ENCODE results near the gene SLC9C1. TPM values are rescaled to one million over a fixed set of nuclear protein-coding genes. Genes with fewer than 3 reads are reported as not detected.
A peak's percentile ranks its signal among the peaks of the same experiment; 100 is the strongest.

Gene SLC9C1
- polyA plus RNA-seq, 1 donor (not counting 4 experiments of a cell fraction or from before 2014, with no cell fraction given), result not detected

GRCh38 chr3:112298781-112299180 is 4.8 kb upstream of the SLC9C1 start:
- H3K9me1 ChIP-seq (ENCODE audit: control insufficient read depth, extremely low read depth, insufficient read depth, low read length), result no peaks in the 10 kb centered on the region
- H3K27ac ChIP-seq (ENCODE audit: control insufficient read depth, insufficient read depth, low read length), result no peak overlapping the region
- DNase-seq (ENCODE audit: low read depth, low spot score) (no peak), FAIRE-seq (no peak)
- H3K9me3 ChIP-seq (ENCODE audit: control insufficient read depth, low read depth, low read length), result no peaks in the 10 kb centered on the region
- TF ChIP-seq EZH2 (IDR thresholded peaks at IDR 0.05; ENCODE audit: low read length) (no peak), CTCF (optimal IDR thresholded peaks at IDR 0.05 in 1 of 3, IDR thresholded peaks at IDR 0.05 in 1 of 3, conservative IDR thresholded peaks at IDR 0.05 in 1 of 3; ENCODE audit: extremely low read depth in 1 of 3, insufficient read depth in 2 of 3, low read length in 3 of 3) (no peak)
- dilution Hi-C loops (cut with MboI; ENCODE audit: extremely low pct_ligation_motif_present, low sequenced_read_pairs), result no loop called here
- H2AFZ ChIP-seq (ENCODE audit: control insufficient read depth, low read length), result no peak overlapping the region
- H3K4me1 ChIP-seq (ENCODE audit: control insufficient read depth, extremely low read depth, insufficient read depth, low read length), result peaks cover 3% of the 10 kb centered on the region
- no peak overlapping the region for H3K4me2 ChIP-seq (ENCODE audit: control insufficient read depth, extremely low read depth, insufficient read depth, low read depth, low read length)
- H4K20me1 ChIP-seq (ENCODE audit: control insufficient read depth, extremely low read depth, insufficient read depth, low read length), result no peaks in the 10 kb centered on the region
- no peaks in the 10 kb centered on the region for H3K79me2 ChIP-seq (ENCODE audit: control insufficient read depth, insufficient read depth, low read length)
- H3K36me3 ChIP-seq (ENCODE audit: control insufficient read depth in 2 of 2, extremely low read depth in 1 of 2, insufficient read depth in 2 of 2, low read length in 2 of 2), result no peaks in the 10 kb centered on the region
- no peaks in the 10 kb centered on the region for H3K27me3 ChIP-seq (ENCODE audit: control insufficient read depth, extremely low read depth, insufficient read depth, low read length)
- no peak overlapping the region for H3K4me3 ChIP-seq (ENCODE audit: control insufficient read depth in 2 of 3, extremely low read depth in 1 of 3, insufficient read depth in 2 of 3, low read depth in 1 of 3, low read length in 3 of 3)
- H3K9ac ChIP-seq (ENCODE audit: control insufficient read depth, extremely low read depth, insufficient read depth, low read length), result no peak overlapping the region

GRCh38 chr3:112297714-112298113 is 3.7 kb upstream of the SLC9C1 start:
- no peaks in the 10 kb centered on the region for H3K9me1 ChIP-seq (ENCODE audit: control insufficient read depth, extremely low read depth, insufficient read depth, low read length)
- no peaks in the 10 kb centered on the region for H3K9me3 ChIP-seq (ENCODE audit: control insufficient read depth, low read depth, low read length)
- DNase-seq (ENCODE audit: low read depth, low spot score), result no peak
- no peak overlapping the region for H3K27ac ChIP-seq (ENCODE audit: control insufficient read depth, insufficient read depth, low read length)
- no peak overlapping the region for H3K4me3 ChIP-seq (ENCODE audit: control insufficient read depth in 2 of 3, extremely low read depth in 1 of 3, insufficient read depth in 2 of 3, low read depth in 1 of 3, low read length in 3 of 3)
- H3K79me2 ChIP-seq (ENCODE audit: control insufficient read depth, insufficient read depth, low read length), result no peaks in the 10 kb centered on the region
- peak overlapping the region; percentile 32 for H3K4me2 ChIP-seq (ENCODE audit: control insufficient read depth, extremely low read depth, insufficient read depth, low read depth, low read length)
- no peak for FAIRE-seq
- H4K20me1 ChIP-seq (ENCODE audit: control insufficient read depth, extremely low read depth, insufficient read depth, low read length), result no peaks in the 10 kb centered on the region
- H3K27me3 ChIP-seq (ENCODE audit: control insufficient read depth, extremely low read depth, insufficient read depth, low read length), result no peaks in the 10 kb centered on the region
- TF ChIP-seq EZH2 (IDR thresholded peaks at IDR 0.05; ENCODE audit: low read length), result no peak
- no peak for TF ChIP-seq CTCF (optimal IDR thresholded peaks at IDR 0.05 in 1 of 3, IDR thresholded peaks at IDR 0.05 in 1 of 3, conservative IDR thresholded peaks at IDR 0.05 in 1 of 3; ENCODE audit: extremely low read depth in 1 of 3, insufficient read depth in 2 of 3, low read length in 3 of 3)
- H3K4me1 ChIP-seq (ENCODE audit: control insufficient read depth, extremely low read depth, insufficient read depth, low read length), result peaks cover 4% of the 10 kb centered on the region
- no peak overlapping the region for H3K9ac ChIP-seq (ENCODE audit: control insufficient read depth, extremely low read depth, insufficient read depth, low read length)
- H3K36me3 ChIP-seq (ENCODE audit: control insufficient read depth in 2 of 2, extremely low read depth in 1 of 2, insufficient read depth in 2 of 2, low read length in 2 of 2), result no peaks in the 10 kb centered on the region
- dilution Hi-C loops (cut with MboI; ENCODE audit: extremely low pct_ligation_motif_present, low sequenced_read_pairs), result no loop called here
- H2AFZ ChIP-seq (ENCODE audit: control insufficient read depth, low read length), result peak overlapping the region; percentile 56

Data from keratinocyte (primary cell).